ENCODE data around the gene ABI2. TPM values are rescaled to one million over a fixed set of nuclear protein-coding genes. Genes with fewer than 3 reads are reported as not detected.

Gene ABI2
- total RNA-seq, 1 experiment from 2014 or later = 75.6 TPM

- intact Hi-C loops (cut with micrococcal nuclease) = no loop called here
- TF ChIP-seq POLR2AphosphoS5 (IDR thresholded peaks at IDR 0.05; ENCODE audit: low read depth, low read length) (no peak), ZBTB33 (IDR thresholded peaks at IDR 0.05; ENCODE audit: extremely low read depth, insufficient replicate concordance, low read length) (no peak), ZFX (IDR thresholded peaks at IDR 0.05) (no peak), SRF (IDR thresholded peaks at IDR 0.05; ENCODE audit: low read depth) (no peak)
- H3K27ac ChIP-seq (ENCODE audit: low read depth, low read length) = no peak overlapping the region
- no peak overlapping the region for H3K4me2 ChIP-seq (ENCODE audit: low read length)
- H3K79me2 ChIP-seq (ENCODE audit: insufficient read depth, low read length) = peaks cover 74% of the 10 kb centered on the region
- no peak overlapping the region for H2AFZ ChIP-seq (ENCODE audit: low read depth, low read length, poor library complexity, severe bottlenecking)
- H3K4me3 ChIP-seq (replicated peaks in 1 of 2; ENCODE audit: low read depth in 1 of 2, low read length in 2 of 2) = no peak overlapping the region
- ATAC-seq = no peak
- no TSS peak for BruUV-seq (replicated peaks)
- ChIA-PET RAD21 (ENCODE audit: low non-redundant PET in 1 of 2, low total read pairs in 2 of 2, uncharacterized antibody in 2 of 2, unreplicated experiment in 2 of 2) (no interaction called here), CTCF (no interaction called here), POLR2A (no interaction called here)
- no peak for DNase-seq (ENCODE audit: low read depth, low spot score)
- no peaks in the 10 kb centered on the region for H3K9me2 ChIP-seq (ENCODE audit: insufficient read depth)
- H3K27me3 ChIP-seq (ENCODE audit: insufficient read depth, low read length) = no peaks in the 10 kb centered on the region
- no peaks in the 10 kb centered on the region for H4K20me1 ChIP-seq (ENCODE audit: insufficient read depth)
- peaks cover 0 to 2% of the 10 kb centered on the region in 2 experiments; a peak in 1 of 4 replicates for H3K36me3 ChIP-seq (ENCODE audit: control insufficient read depth in 1 of 2, insufficient read depth in 2 of 2, low read length in 2 of 2)
- H3K4me1 ChIP-seq (ENCODE audit: control insufficient read depth in 1 of 2, insufficient read depth in 2 of 2, low read length in 2 of 2) = no peaks in the 10 kb centered on the region
- H3K9ac ChIP-seq (ENCODE audit: low read length) = no peak overlapping the region
- no peaks in the 10 kb centered on the region; a peak in 1 of 4 replicates for H3K9me3 ChIP-seq (ENCODE audit: control insufficient read depth in 1 of 2, insufficient read depth in 1 of 2, low read depth in 1 of 2, low read length in 2 of 2)
Measured at GRCh38 chr2:203354966-203355365, 26.8 kb downstream of the ABI2 start.

DNA sequence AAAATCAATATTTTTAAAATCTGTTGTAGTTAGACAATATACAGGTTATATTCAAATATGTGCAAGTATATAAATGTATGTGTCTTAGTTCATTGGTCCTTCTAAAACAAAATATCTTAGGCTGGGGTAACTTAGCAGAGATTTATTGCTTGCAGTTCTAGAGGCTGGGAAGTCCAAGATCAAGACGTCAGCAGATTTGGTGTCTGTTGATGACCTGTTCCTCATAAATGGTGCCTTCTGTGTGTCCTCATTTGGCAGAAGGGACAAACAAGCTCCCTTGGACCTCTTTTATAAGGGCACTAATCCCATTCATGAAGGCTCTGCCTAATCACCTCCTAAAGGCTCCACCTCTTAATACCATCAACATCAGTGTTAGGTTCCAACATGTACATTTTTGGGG, 31.3 kb downstream of the ABI2 start:
- RAD21 ChIA-PET (ENCODE audit: low non-redundant PET in 1 of 2, low total read pairs in 2 of 2, uncharacterized antibody in 2 of 2, unreplicated experiment in 2 of 2) = no interaction called here
- Histone ChIP-seq H3K9ac (ENCODE audit: low read length) (no peak overlapping the region), H4K20me1 (ENCODE audit: insufficient read depth) (no peaks in the 10 kb centered on the region), H3K4me1 (ENCODE audit: control insufficient read depth in 1 of 2, insufficient read depth in 2 of 2, low read length in 2 of 2) (no peaks in the 10 kb centered on the region), H3K79me2 (ENCODE audit: insufficient read depth, low read length) (peaks cover 63% of the 10 kb centered on the region), H3K9me2 (ENCODE audit: insufficient read depth) (no peaks in the 10 kb centered on the region), H3K4me2 (ENCODE audit: low read length) (no peak overlapping the region), H2AFZ (ENCODE audit: low read depth, low read length, poor library complexity, severe bottlenecking) (no peak overlapping the region), H3K36me3 (ENCODE audit: control insufficient read depth in 1 of 2, insufficient read depth in 2 of 2, low read length in 2 of 2) (peaks cover 0 to 2% of the 10 kb centered on the region in 2 experiments; a peak in 1 of 4 replicates), H3K27ac (ENCODE audit: low read depth, low read length) (no peak overlapping the region), H3K9me3 (ENCODE audit: control insufficient read depth in 1 of 2, insufficient read depth in 1 of 2, low read depth in 1 of 2, low read length in 2 of 2) (no peaks in the 10 kb centered on the region; a peak in 1 of 4 replicates), H3K4me3 (replicated peaks in 1 of 2; ENCODE audit: low read depth in 1 of 2, low read length in 2 of 2) (no peak overlapping the region), H3K27me3 (ENCODE audit: insufficient read depth, low read length) (no peaks in the 10 kb centered on the region)
- BruUV-seq (replicated peaks) = no TSS peak
- intact Hi-C loops (cut with micrococcal nuclease) = no loop called here
- no peak for ATAC-seq
- CTCF ChIA-PET = no interaction called here
- DNase-seq (ENCODE audit: low read depth, low spot score) = no peak
- POLR2A ChIA-PET = no interaction called here
- TF ChIP-seq SP1 (IDR thresholded peaks at IDR 0.05; ENCODE audit: low read depth) (no peak), CBX3 (IDR thresholded peaks at IDR 0.05; ENCODE audit: low read depth) (no peak), SRF (IDR thresholded peaks at IDR 0.05; ENCODE audit: low read depth) (no peak), EZH2phosphoT487 (IDR thresholded peaks at IDR 0.05; ENCODE audit: borderline replicate concordance) (no peak), POLR2A (IDR thresholded peaks at IDR 0.05; ENCODE audit: borderline replicate concordance, extremely low read depth, insufficient read depth, insufficient read length) (no peak), SIN3A (IDR thresholded peaks at IDR 0.05; ENCODE audit: low read depth) (no peak), ELF1 (IDR thresholded peaks at IDR 0.05; ENCODE audit: borderline replicate concordance, low read depth) (no peak), ZNF274 (IDR thresholded peaks at IDR 0.05; ENCODE audit: low read depth, low read length) (no peak)

Measured in HCT116 (cell line).